K562 (cell line): Measurements from ENCODE around the gene BAHD1. TPM values are rescaled to one million over a fixed set of nuclear protein-coding genes. Genes with fewer than 3 reads are reported as not detected.

Experiments
- EP400 ChIP-seq: fragments of 450-650 bp; IDR thresholded peaks from 2 replicates; pipeline ENCODE4 v1.6.1; 2017; ENCODE audit warnings: antibody characterized with exemption, mild to moderate bottlenecking, moderate library complexity
- LEF1 ChIP-seq: fragments of 450-650 bp; IDR thresholded peaks from 2 replicates; pipeline ENCODE4 v1.6.1; 2016; ENCODE audit warnings: mild to moderate bottlenecking
- PHF21A ChIP-seq: fragments of 450-650 bp; IDR thresholded peaks from 2 replicates; pipeline ENCODE4 v1.6.1; 2017; ENCODE audit warnings: low read depth, borderline replicate concordance
- PHF8 ChIP-seq: fragments of 200-600 bp; sonication (generic); IDR thresholded peaks from 2 replicates; pipeline ENCODE4 v1.6.1; 2012; ENCODE audit warnings: mixed run types, mild to moderate bottlenecking, inconsistent platforms, low read length, moderate library complexity, borderline replicate concordance
- RCOR1 ChIP-seq, 2 experiments: IDR thresholded peaks; 2 replicates each; pipeline ENCODE4 v1.6.1; 2012; ENCODE audit warnings: low read depth in 2 of 2, low read length in 2 of 2, borderline replicate concordance in 1 of 2, improper control_type of control experiment in 1 of 2
- SIN3A ChIP-seq, 2 experiments: fragments of 150-350 bp in 1 of 2; IDR thresholded peaks; 2 replicates each; pipeline ENCODE4 v1.6.1; 2011 to 2016; ENCODE audit warnings: borderline replicate concordance in 2 of 2, low read depth in 2 of 2, low read length in 2 of 2, mild to moderate bottlenecking in 2 of 2, moderate library complexity in 2 of 2; ENCODE audit not compliant: control insufficient read depth in 1 of 2
- SREBF1 ChIP-seq: fragments of 150-350 bp; IDR thresholded peaks from 2 replicates; pipeline ENCODE4 v1.6.1; 2014; ENCODE audit warnings: antibody characterized with exemption, low read depth, low read length, borderline replicate concordance
- polyA plus RNA-seq, 8 experiments: library from polyadenylated mRNA; depleted of rRNA in 4 of 8; stranded (reverse) in 5 of 8; unstranded in 3 of 8; fragments of >200 nt; fragmentation: Nextera tagmentation in 2 of 8; fragmentation: Illumina TruSeq in 1 of 8; extraction: Ambion mirVana in 2 of 8; extraction: Trizol in 1 of 8; gene quantifications; 2 replicates each; pipeline versions ENCODE4 v1.2.1 to v1.2.3, GENCODE V29; 2011 to 2014; ENCODE audit warnings: inconsistent platforms in 1 of 8, missing spikeins in 1 of 8
- total RNA-seq, 7 experiments: library from RNA; depleted of rRNA in 6 of 7; stranded (reverse); fragments of >200 nt in 6 of 7; fragmentation: Illumina TruSeq in 2 of 7; extraction: Trizol in 2 of 7; gene quantifications; 2 replicates each; pipeline versions ENCODE4 v1.2.1 to v1.2.3, GENCODE V29; 2011 to 2021; ENCODE audit warnings: low replicate concordance in 1 of 7
- TF ChIP-seq, protein P1 (sequence below): fragments of 200-600 bp; sonication (generic); IDR thresholded peaks from one replicate; pipeline ENCODE4 v1.6.1; 2012; ENCODE audit warnings: mild to moderate bottlenecking, low read depth, low read length, inconsistent platforms
- TF ChIP-seq, protein P2 (sequence below): sonication (generic); formaldehyde crosslinking; IDR thresholded peaks from 2 replicates; pipeline ENCODE4 v1.8.1; 2023; ENCODE audit warnings: mild to moderate bottlenecking, missing genetic modification reagents
- TF ChIP-seq, protein P3 (sequence below), 2 experiments: IDR thresholded peaks; 2 replicates each; pipeline ENCODE4 v1.6.1; 2012; ENCODE audit warnings: improper control_type of control experiment in 2 of 2, low read depth in 2 of 2, low read length in 2 of 2, borderline replicate concordance in 1 of 2

The BAHD1 gene
- total and polyA plus RNA-seq, 9 of the 15 experiments (the other 6 are each of a cell fraction or from before 2014, with no cell fraction given), result 0.55 to 38.5 (median 11.5) TPM

DNA sequence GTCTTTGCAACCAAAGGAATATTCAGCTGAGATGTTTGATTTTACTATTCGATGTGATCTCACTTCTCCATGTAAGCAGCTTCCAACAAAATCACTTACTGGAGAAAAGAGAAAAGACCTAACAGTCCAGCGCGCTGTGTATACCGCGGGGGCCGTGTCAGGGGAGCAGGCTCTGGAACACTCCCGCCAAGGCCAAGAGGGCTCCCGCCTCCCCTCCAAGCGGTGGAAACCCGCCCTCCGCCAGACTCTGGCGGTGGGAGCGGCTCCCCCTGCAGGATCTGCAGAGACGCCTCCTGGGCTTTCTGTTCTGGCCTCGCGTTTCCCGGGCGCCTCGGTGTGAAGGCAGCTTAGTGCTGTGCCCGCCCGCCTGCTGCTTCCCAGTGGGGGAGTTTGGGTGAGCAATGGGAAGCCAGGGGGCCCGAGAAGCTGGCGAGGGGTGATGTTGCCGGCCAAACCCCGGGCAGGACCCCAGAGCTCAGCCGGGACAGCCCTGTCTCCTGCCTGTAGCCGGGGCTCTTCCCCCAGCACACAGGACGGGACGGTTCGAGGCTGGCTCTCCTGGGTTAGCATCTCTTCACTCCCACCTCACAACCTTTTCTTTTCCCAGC is 66.3 kb downstream of the BAHD1 start (continued):
- peak in 1 of 2 experiments; percentile 20; a peak in 1 of 4 replicates for TF ChIP-seq SIN3A (IDR thresholded peaks at IDR 0.05; ENCODE audit: borderline replicate concordance in 2 of 2, control insufficient read depth in 1 of 2, low read depth in 2 of 2, low read length in 2 of 2)
- peak; percentile 60 for TF ChIP-seq LEF1
- TF ChIP-seq PHF8, result peak; percentile 32; the same call in 1 of the 2 replicates
- TF ChIP-seq, protein P1, sequence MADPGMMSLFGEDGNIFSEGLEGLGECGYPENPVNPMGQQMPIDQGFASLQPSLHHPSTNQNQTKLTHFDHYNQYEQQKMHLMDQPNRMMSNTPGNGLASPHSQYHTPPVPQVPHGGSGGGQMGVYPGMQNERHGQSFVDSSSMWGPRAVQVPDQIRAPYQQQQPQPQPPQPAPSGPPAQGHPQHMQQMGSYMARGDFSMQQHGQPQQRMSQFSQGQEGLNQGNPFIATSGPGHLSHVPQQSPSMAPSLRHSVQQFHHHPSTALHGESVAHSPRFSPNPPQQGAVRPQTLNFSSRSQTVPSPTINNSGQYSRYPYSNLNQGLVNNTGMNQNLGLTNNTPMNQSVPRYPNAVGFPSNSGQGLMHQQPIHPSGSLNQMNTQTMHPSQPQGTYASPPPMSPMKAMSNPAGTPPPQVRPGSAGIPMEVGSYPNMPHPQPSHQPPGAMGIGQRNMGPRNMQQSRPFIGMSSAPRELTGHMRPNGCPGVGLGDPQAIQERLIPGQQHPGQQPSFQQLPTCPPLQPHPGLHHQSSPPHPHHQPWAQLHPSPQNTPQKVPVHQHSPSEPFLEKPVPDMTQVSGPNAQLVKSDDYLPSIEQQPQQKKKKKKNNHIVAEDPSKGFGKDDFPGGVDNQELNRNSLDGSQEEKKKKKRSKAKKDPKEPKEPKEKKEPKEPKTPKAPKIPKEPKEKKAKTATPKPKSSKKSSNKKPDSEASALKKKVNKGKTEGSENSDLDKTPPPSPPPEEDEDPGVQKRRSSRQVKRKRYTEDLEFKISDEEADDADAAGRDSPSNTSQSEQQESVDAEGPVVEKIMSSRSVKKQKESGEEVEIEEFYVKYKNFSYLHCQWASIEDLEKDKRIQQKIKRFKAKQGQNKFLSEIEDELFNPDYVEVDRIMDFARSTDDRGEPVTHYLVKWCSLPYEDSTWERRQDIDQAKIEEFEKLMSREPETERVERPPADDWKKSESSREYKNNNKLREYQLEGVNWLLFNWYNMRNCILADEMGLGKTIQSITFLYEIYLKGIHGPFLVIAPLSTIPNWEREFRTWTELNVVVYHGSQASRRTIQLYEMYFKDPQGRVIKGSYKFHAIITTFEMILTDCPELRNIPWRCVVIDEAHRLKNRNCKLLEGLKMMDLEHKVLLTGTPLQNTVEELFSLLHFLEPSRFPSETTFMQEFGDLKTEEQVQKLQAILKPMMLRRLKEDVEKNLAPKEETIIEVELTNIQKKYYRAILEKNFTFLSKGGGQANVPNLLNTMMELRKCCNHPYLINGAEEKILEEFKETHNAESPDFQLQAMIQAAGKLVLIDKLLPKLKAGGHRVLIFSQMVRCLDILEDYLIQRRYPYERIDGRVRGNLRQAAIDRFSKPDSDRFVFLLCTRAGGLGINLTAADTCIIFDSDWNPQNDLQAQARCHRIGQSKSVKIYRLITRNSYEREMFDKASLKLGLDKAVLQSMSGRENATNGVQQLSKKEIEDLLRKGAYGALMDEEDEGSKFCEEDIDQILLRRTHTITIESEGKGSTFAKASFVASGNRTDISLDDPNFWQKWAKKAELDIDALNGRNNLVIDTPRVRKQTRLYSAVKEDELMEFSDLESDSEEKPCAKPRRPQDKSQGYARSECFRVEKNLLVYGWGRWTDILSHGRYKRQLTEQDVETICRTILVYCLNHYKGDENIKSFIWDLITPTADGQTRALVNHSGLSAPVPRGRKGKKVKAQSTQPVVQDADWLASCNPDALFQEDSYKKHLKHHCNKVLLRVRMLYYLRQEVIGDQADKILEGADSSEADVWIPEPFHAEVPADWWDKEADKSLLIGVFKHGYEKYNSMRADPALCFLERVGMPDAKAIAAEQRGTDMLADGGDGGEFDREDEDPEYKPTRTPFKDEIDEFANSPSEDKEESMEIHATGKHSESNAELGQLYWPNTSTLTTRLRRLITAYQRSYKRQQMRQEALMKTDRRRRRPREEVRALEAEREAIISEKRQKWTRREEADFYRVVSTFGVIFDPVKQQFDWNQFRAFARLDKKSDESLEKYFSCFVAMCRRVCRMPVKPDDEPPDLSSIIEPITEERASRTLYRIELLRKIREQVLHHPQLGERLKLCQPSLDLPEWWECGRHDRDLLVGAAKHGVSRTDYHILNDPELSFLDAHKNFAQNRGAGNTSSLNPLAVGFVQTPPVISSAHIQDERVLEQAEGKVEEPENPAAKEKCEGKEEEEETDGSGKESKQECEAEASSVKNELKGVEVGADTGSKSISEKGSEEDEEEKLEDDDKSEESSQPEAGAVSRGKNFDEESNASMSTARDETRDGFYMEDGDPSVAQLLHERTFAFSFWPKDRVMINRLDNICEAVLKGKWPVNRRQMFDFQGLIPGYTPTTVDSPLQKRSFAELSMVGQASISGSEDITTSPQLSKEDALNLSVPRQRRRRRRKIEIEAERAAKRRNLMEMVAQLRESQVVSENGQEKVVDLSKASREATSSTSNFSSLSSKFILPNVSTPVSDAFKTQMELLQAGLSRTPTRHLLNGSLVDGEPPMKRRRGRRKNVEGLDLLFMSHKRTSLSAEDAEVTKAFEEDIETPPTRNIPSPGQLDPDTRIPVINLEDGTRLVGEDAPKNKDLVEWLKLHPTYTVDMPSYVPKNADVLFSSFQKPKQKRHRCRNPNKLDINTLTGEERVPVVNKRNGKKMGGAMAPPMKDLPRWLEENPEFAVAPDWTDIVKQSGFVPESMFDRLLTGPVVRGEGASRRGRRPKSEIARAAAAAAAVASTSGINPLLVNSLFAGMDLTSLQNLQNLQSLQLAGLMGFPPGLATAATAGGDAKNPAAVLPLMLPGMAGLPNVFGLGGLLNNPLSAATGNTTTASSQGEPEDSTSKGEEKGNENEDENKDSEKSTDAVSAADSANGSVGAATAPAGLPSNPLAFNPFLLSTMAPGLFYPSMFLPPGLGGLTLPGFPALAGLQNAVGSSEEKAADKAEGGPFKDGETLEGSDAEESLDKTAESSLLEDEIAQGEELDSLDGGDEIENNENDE, result no peak
- 0 out of 2 replicates have a peak, but pooled peaks have one; percentile 13 for TF ChIP-seq PHF21A
- TF ChIP-seq EP400, result 0 out of 2 replicates have a peak, but pooled peaks have one; percentile 22
- peak in 1 of 2 experiments; percentile 72; a peak in 1 of 4 replicates for TF ChIP-seq RCOR1 (IDR thresholded peaks at IDR 0.05; ENCODE audit: borderline replicate concordance in 1 of 2, low read depth in 2 of 2, low read length in 2 of 2)
- TF ChIP-seq, protein P2, sequence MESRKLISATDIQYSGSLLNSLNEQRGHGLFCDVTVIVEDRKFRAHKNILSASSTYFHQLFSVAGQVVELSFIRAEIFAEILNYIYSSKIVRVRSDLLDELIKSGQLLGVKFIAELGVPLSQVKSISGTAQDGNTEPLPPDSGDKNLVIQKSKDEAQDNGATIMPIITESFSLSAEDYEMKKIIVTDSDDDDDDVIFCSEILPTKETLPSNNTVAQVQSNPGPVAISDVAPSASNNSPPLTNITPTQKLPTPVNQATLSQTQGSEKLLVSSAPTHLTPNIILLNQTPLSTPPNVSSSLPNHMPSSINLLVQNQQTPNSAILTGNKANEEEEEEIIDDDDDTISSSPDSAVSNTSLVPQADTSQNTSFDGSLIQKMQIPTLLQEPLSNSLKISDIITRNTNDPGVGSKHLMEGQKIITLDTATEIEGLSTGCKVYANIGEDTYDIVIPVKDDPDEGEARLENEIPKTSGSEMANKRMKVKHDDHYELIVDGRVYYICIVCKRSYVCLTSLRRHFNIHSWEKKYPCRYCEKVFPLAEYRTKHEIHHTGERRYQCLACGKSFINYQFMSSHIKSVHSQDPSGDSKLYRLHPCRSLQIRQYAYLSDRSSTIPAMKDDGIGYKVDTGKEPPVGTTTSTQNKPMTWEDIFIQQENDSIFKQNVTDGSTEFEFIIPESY (CRISPR knock-in tag), result peak; percentile 56
- TF ChIP-seq SREBF1, result no peak
- TF ChIP-seq, protein P3, sequence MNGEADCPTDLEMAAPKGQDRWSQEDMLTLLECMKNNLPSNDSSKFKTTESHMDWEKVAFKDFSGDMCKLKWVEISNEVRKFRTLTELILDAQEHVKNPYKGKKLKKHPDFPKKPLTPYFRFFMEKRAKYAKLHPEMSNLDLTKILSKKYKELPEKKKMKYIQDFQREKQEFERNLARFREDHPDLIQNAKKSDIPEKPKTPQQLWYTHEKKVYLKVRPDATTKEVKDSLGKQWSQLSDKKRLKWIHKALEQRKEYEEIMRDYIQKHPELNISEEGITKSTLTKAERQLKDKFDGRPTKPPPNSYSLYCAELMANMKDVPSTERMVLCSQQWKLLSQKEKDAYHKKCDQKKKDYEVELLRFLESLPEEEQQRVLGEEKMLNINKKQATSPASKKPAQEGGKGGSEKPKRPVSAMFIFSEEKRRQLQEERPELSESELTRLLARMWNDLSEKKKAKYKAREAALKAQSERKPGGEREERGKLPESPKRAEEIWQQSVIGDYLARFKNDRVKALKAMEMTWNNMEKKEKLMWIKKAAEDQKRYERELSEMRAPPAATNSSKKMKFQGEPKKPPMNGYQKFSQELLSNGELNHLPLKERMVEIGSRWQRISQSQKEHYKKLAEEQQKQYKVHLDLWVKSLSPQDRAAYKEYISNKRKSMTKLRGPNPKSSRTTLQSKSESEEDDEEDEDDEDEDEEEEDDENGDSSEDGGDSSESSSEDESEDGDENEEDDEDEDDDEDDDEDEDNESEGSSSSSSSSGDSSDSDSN (IDR thresholded peaks at IDR 0.05; ENCODE audit: borderline replicate concordance in 1 of 2, low read depth in 2 of 2, low read length in 2 of 2), result peak; percentile 73 to 76; a peak in 1 of 4 replicates
